NCI-H82 treated with DMSO at 0.1 percent for 48 hours (cell line): Measurements from ENCODE around the gene BTBD9.

Experiments used
- DNase-seq: peaks from one replicate; lab custom pipeline; 2025; ENCODE audit not compliant: unreplicated experiment; lab: John Stamatoyannopoulos, UW

The BTBD9 gene

DNA sequence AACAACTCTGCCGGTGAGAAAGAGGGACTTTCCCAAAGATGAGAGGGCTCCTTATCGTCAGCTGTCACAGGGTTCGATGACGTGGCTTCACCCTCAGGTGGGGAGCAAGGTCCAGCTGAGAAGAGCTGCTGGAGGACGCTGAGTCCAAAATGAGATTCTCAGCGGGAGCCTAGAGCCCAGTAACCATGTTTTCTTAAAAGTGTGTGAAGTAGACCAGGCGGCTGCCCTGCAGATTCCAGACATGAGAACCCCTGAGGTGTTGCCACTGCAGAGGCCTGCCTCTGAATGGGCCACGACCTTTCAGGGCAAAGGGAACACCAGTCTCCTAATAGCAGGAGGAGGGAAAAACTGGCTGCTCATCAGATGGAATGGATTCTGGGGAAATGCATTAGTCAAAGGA, 375.1 kb downstream of the BTBD9 start:
- DNase-seq, result no peak

DNA sequence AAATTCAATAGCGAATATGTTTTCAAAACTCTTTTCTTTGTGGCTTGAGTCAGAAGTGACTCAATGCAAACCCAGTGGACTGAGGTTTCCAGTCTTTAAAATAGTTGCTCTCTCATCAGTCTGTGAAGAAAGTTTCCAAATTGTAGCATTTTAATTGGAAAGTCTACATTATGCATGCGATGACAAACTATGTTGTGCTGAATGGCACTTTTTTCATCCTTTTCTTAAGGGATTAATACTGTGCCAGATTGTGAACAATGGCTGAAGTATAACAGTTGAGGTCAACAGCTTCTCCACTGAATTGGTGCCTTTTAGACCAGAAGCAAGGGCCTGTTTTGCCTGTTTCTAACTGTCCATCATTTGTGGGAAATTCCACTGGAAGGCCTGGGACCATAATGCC, 377.1 kb downstream of the BTBD9 start:
- no peak for DNase-seq

DNA sequence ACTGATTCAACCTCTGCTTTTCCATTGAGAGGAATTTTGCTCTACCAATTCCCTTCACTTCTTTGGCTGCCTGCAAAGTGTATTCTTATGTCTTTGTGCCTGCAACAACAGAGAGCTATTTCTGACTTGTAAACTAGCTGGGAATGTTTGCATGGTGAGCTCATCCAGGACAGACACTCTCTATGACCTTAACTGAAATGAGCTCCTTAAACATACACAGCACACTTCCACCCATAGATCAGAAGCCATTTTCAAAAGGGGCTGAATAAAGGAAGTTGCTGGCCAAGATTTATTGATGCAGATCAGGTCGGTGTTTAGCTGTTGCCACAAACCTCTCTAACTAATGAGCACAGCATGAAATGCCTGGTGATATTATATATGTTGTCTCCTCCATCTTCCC, 377.7 kb downstream of the BTBD9 start:
- DNase-seq, result no peak

DNA sequence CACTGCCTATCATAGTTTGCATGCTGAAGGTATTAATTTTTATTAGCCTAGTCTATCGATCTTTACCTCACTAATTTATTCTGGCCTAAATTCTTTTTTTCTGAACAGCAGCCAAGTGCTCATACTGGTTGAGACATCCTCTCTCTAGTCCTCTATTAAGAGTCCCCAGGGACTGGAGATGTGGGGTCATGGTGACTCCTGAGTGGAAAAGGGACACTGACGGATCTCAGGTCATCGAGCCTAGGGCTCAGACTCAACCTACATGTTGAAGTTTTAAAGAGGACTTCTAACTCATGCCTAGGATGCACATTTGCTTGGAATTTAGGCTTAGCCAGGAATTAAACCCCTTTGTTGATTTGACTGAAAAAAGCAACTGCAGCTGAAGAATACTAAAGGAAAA, 378.1 kb downstream of the BTBD9 start:
- DNase-seq, result no peak

DNA sequence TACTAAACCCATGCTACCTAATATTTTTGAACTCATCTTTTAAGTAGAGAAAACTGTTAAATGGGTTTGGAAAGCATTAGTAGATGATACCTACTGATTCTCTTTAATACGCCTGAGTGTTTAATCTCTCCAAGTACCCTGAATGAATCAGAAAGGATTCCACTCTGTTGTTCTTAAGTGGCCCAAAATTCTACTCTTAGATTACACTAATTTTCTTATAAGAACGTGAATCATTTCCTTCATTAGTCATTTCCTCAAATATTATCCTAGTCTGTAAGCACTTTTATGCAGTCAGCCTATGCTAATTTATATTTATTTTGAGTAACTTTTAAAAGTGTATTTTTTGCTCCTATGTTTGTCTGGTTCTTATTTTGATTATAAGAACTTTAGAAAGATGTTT, 380.0 kb downstream of the BTBD9 start:
- DNase-seq, result no peak

DNA sequence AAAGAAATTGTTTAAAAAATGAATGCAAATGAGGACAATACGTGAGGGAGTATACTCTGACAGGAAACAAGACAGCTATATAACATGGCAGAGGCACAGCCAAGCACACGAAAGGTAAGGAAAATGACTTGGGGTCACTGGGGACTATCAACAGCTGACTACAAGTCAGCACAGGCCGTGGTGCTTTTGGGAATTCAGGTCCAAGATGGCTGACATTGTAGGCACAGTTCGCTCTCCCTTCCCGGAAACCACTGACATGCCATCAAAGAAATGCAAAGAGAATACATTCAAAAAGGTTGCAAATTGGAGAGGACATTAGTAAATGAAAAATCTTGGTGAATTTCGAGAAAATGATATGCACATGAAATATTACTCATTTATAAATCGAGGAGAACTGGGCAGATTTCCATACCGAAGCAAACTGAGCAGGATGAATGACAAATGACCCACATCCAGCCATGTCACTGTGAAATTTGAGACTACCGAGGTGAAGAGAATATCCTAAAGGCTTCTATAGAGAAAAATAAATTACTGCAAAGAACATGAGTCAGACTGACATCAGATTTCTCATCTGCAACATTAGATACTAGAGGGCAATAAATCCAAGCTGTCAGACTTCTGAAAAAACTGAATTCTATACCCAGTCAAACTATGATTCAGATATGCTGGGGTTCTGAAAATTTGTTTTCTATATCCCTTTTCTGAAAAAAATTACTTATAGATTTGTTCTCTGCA, 391.1 kb downstream of the BTBD9 start:
- no peak for DNase-seq

DNA sequence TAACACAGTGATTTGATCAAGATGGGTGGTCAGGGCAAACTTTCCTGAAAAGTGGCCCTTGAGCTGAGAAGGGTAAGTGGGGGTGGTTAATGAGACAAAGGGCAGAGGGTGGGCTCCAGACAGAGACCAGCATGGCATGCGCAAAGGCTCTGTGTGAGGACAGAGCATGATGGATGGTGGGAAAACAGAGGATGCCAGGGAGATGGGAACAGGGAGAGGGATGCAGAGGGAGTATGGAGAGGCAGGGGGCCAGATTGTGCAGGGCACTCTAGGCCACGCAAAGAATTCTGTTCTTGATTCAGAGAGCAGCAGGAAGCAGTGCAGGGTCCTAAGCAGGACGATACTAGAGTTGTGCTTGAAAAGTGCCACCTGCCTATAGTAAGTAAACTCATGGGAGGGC, 394.4 kb downstream of the BTBD9 start:
- no peak for DNase-seq

DNA sequence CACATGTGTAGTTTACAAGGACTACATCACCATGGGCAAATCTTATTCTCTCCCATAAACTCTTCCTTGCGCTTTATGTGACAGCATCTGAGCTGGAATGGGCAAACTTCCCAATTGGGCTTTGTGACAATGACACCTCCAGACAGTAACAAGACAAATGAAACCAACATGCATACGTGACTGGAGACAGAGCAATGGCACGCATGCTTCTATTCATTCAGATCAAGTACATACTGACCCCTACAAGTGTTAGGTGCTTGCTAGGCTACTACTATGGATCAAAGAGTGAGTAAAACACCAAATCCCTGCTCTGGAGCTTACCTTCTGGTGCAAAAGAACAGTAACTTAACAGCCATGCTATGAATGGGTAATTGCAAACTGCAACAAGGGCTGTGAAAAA, 394.9 kb downstream of the BTBD9 start:
- DNase-seq, result no peak

DNA sequence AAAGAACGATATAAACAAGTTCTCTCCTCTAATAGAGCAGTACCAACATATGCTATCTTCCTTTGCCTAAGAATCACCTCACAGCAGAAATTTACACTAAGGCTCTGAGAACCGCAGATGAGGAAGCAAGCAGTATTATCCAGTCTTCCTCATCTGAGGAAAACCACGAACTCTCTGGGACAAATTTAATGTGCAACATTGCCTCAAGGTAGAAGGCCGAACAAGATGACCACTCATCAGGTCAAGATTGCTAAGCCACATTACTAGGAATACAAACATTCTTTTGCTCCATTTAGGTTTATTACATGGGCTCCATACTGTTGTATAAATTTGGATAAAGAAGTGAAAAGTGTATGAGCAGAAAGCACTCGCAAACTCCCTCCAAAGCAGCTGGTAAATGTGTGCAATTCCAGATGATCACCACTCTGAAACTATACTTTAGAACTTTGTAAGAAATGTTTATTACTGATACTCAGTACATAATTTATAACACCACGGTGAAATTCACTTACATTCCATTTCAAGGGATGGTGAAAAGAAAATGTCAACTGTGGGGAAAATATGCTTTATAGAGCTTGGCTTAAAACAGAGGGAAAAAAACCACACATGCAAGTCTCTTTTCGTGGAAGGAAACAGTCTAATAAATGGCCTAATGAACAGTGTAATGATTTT, 398.4 kb downstream of the BTBD9 start:
- no peak for DNase-seq

DNA sequence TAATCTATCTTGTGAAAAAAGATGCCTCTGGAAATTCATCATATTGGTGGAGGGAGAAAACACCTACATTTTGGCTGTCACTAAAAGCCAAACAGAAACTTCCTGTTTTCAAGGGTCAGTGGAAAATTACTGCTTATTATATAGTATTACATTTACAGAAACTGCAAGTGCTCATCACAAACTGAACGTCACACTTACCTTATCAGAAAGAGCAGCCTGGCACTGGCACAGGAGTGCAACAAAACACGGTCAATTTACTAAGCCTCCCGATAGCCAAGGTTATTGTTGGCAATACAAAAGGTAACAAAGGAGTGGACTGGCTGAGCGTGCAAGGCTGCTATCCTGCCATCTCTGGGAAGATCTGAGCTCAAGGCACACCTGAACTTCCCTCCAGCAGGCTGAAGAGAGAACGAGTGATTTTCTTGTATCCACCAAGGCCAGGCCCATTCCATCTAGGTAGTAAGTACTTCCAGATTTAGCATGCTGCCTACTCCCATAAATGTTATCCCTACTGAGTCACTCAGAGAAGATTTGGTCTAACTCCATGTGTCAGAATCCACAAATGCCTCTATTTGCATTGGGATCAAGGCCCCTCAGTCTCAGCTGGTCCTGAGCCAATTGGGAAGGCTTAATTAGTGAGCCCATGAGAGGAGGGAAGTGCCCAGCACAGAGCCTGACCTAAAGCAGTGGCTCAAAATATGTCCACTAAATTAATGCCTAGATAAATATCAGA, 399.8 kb downstream of the BTBD9 start:
- DNase-seq, result no peak

DNA sequence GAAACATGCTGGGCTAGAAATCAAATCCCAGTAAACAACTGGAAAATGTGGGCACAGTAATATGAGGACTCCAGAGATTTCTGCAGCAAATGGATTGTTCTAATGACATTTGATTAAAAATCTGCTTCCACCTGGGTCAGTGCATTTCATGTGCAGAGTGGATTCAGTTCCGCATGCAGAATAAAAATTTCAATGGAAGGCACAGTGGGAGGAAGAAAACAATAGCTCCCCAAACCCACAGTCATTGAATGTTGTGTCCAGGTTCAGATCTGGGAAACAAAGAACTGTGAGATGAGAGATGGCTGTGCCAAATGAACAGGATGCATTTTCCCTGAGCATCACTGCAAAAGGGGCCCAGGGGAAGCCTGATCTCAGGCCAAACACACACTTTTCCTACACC, 403.1 kb downstream of the BTBD9 start:
- no peak for DNase-seq

DNA sequence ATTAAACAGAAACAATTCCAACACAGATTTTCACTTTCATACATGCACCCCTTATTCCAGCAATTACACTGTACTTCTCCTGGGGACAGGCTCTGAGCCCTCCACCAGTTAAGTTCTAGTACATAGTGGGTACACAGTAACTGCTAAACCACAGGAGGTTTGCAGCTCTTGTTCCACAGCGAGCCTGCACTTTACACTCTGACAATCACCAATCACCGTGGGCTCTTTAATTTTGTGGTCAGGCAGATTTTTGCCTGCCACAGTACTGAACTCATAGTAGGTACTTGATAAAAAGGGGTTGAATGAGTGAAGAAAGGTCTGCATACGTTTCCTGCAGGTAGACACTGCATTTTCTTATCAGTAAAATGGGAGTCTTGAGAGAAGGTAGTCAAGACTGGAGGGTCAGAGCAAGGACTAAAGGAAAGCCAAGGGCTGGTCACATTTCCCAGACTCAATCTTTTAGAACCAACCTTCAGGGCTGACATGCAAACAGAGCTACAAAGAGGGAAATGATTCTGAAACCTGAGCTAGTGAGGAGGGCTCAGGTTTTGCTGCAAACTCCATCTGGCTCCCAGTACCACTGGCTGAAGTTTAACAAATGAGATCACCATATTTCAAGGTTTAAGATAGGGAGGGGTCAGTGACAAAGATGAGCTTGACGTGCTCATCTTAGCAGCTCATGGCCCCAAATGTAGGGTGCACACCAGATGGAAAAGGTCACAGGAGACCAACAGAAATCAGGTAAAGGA, 404.6 kb downstream of the BTBD9 start:
- peak; percentile 55 for DNase-seq

DNA sequence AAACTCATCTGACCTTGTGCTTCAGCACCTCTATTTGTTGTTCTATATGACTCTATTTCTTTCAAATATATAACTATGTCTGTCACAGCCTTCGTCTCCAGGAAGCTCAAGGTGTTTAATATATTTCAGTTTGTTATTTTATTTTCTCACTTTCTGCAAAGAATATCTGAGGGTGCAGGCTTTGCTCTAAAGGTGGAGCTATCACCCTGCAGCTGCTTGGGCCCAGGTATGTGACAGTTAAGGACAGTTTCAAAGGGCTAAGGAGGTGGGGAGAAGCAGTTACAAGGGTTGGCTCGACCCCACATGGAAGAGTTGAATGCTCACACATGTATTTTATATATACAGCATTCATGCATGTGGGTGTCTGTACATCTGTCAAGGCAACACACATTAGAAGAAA, 405.6 kb downstream of the BTBD9 start:
- no peak for DNase-seq

DNA sequence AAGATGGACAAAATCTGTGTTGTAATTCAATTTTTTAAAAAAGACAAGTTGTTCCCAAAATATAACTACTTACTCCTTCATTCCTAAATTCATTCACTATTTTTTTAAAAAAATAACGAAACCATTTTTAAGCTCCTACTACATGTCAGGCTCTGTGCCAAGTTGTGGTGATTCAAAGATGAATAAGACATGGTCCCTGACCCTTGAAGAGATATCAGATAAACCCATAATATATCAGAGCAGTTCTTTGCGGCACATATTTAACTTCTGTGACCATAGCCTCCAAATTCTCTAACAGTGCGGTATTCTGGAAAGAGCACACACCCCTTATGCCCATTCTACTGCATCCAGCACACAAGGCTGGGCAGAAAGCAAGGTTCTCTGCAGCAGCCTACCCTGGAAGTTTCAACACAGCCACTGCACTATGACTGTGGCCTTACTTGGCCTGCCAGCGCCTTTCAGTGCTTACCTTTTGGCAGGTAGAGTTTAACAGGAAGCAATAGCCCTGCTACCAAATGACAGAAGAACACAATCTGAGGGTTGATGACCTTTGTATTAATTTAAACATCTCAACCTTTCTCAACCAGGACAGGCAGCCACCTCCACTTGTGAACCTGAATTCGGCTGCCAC, 406.5 kb downstream of the BTBD9 start:
- DNase-seq, result no peak

DNA sequence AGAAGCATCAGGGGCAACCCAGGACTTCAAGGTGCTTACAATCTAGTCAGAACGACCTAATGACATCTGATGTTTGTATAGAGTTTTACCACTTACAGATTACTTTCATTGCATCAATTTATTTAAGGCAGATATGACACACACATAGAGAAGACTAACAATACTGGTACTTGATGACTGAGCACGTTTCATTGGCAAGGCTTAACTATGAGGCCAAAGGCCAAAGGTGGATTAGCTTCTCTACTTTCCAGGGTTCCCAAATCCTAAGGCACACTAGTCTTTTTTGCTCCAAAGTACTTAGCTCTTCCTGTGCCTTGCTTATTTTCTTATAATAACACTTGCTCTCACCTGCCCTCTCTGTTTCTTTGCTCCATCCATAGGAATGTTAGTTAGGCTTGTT, 414.0 kb downstream of the BTBD9 start:
- no peak for DNase-seq

DNA sequence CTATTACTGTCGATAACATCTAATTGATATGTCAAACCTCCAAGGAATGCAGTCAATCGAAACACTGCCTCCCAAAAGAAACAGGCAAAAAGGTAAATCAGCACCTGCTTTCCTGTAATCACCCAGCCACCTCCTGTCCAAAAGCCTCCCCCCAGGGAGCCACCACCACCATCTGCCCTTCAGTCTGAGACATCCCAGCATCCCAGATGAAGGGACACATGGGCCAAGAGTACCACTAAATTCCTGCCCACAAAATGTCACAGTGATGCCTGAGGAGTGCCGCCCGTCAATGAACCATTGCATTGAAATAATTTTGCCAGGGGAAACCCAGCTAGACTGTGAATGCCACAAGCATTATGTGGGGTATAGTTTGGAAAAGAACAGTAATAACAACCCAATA, 418.5 kb downstream of the BTBD9 start:
- DNase-seq, result no peak

DNA sequence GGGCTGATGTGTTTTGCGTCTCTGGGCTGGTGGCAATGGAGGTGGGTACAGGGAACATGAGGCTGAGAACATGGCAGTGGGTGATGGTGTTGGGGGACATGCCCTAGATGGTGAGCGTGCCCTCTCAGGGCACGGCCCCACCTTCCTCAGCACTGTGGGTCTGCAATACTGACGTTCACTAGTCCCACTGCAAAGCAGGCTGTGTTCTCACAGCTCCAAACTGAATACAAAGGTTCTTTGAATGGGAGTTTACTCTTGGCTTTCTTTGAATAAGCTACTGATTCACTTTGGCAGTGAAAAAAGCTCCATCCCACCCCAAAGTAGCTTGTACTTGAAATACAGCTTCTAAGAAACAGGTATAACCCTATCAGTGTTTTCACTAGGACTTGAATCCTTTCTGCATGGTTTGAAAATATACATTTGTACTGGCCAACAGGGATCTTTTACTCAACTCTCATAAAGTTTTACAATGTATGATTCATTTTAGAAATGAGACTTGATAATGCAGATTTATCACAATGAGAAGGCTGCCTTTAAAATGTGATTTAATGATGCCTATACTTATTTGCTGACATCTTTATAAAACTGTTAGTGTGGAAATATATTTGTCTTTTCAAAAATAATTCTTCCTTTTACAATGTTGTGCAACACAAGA, 419.5 kb downstream of the BTBD9 start:
- no peak for DNase-seq

DNA sequence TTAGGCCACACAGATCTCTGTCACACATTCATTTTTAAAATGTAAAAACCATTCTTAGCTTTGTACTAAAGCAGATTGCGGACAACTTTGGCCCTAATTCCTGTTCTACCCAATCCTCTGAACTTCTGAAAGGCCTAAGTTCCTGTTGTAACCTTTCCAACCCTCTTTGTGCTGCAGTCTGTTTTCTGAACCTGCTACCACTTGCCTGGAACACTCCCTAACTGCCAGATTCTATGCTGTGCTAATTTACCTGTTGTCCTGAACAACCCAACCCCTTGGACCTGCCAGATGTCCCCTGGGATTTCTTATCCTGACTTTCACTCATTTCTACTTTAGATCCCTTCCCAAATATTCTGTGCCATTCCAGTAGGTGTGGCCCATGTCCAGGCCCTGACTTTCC, 421.5 kb downstream of the BTBD9 start:
- DNase-seq, result no peak

DNA sequence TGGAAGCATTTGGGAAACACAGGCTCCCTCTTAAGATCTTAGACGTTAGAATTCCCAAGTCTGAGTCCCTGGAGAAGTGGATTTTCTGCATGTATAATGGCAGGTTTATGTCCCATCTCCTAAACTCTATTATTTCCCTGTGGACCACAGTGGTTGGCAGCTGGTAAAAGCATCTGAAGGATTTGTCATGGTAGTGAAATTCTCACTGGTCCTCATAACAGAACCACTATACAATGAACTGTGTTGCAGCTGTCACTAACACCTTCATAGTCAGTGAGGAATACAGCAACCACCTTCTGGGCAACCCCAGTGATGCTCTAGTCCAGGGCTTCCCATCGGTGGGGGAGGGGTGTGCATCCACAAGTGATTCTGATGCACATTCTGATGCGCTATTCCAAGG, 423.3 kb downstream of the BTBD9 start:
- no peak for DNase-seq

DNA sequence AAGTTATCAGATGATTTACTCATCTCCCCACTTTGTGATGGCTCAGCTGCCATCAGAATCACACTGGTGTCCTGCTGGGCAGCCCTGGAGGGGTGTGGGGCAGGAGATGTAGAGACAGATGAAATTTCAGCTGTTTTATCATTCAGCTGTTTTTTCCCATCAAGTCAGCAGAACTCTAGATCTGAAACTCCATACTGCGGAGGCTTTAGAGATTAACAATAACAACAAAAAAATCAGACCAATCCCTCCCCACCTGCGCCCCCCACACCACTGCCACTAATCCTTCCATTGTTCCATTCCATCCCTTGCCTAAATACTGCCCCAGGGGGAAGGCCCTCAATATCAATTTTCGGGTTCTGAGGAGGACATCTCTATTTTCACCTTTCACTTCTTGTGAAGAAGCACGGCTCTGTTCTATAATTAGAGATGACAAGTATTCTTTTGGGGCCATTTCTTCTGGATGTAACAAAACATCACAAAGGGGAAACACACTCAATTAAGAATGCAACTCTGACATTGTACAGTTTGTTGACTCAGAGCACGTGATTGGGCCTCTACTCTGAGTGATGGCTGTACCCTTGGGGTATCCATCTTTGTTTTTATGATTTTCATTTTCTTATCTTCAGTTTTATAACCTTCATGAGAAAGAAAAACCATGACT, 423.9 kb downstream of the BTBD9 start:
- DNase-seq, result no peak
